ENCODE results near the gene S1PR2.
A peak's percentile ranks its signal among the peaks of the same experiment; 100 is the strongest.

S1PR2 gene

GRCh38 chr19:10189616-10190015 lies 41.5 kb downstream of the S1PR2 start:
- TF ChIP-seq, protein P1, sequence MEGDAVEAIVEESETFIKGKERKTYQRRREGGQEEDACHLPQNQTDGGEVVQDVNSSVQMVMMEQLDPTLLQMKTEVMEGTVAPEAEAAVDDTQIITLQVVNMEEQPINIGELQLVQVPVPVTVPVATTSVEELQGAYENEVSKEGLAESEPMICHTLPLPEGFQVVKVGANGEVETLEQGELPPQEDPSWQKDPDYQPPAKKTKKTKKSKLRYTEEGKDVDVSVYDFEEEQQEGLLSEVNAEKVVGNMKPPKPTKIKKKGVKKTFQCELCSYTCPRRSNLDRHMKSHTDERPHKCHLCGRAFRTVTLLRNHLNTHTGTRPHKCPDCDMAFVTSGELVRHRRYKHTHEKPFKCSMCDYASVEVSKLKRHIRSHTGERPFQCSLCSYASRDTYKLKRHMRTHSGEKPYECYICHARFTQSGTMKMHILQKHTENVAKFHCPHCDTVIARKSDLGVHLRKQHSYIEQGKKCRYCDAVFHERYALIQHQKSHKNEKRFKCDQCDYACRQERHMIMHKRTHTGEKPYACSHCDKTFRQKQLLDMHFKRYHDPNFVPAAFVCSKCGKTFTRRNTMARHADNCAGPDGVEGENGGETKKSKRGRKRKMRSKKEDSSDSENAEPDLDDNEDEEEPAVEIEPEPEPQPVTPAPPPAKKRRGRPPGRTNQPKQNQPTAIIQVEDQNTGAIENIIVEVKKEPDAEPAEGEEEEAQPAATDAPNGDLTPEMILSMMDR (IDR thresholded peaks at IDR 0.05): no peak
- Mint-ChIP-seq H3K27me3 (ENCODE audit: low read depth, poor library complexity) (peaks cover 6% of the 10 kb centered on the region), H3K36me3 (ENCODE audit: low read depth) (peaks cover 12% of the 10 kb centered on the region), H3K27ac (peak overlapping the region; percentile 36), H3K4me3 (no peak overlapping the region), H3K4me1 (peaks cover 18% of the 10 kb centered on the region), H3K9me3 (no peaks in the 10 kb centered on the region)
- no peak for DNase-seq

GRCh38 chr19:10187315-10187714 lies 43.8 kb downstream of the S1PR2 start:
- Mint-ChIP-seq H3K27ac (peak overlapping the region; percentile 88), H3K4me3 (no peak overlapping the region), H3K27me3 (ENCODE audit: low read depth, poor library complexity) (no peaks in the 10 kb centered on the region), H3K36me3 (ENCODE audit: low read depth) (peaks cover 19% of the 10 kb centered on the region), H3K4me1 (peaks cover 8% of the 10 kb centered on the region), H3K9me3 (no peaks in the 10 kb centered on the region)
- no peak for DNase-seq
- TF ChIP-seq, protein P1 (IDR thresholded peaks at IDR 0.05): no peak

GRCh38 chr19:10184636-10185035 lies 46.5 kb downstream of the S1PR2 start:
- no peak for DNase-seq
- Mint-ChIP-seq H3K27ac (peak overlapping the region; percentile 91), H3K27me3 (ENCODE audit: low read depth, poor library complexity) (no peaks in the 10 kb centered on the region), H3K9me3 (no peaks in the 10 kb centered on the region), H3K4me1 (peaks cover 8% of the 10 kb centered on the region), H3K4me3 (no peak overlapping the region), H3K36me3 (ENCODE audit: low read depth) (peaks cover 34% of the 10 kb centered on the region)
- TF ChIP-seq, protein P1 (IDR thresholded peaks at IDR 0.05): no peak

GRCh38 chr19:10183926-10184325 lies 47.2 kb downstream of the S1PR2 start:
- peak overlapping the region; percentile 91 for H3K27ac Mint-ChIP-seq

DNA sequence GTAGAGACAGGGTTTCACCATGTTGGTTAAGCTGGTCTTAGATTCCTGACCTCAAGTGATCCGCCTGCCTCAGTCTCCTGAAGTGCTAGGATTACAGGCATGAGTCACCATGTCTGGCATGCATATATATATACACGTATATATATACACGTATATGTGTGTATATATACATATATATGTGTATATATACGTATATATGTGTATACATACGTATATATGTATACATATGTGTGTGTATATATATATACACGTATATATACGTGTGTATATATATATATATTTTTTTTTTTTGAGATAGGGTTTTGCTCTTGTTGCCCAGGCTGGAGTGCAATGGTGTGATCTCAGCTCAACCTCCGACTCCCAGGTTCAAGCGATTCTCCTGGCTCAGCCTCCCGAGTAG lies 48.3 kb downstream of the S1PR2 start:
- no peak overlapping the region for H3K4me3 Mint-ChIP-seq
- DNase-seq: no peak
- no peak overlapping the region for H3K27ac Mint-ChIP-seq
- no peaks in the 10 kb centered on the region for H3K9me3 Mint-ChIP-seq
- H3K4me1 Mint-ChIP-seq: peaks cover 8% of the 10 kb centered on the region
- no peaks in the 10 kb centered on the region for H3K27me3 Mint-ChIP-seq (ENCODE audit: low read depth, poor library complexity)
- TF ChIP-seq, protein P1 (IDR thresholded peaks at IDR 0.05): no peak
- peaks cover 34% of the 10 kb centered on the region for H3K36me3 Mint-ChIP-seq (ENCODE audit: low read depth)

More at GRCh38 chr19:10183926-10184325, 47.2 kb downstream of the S1PR2 start:
- TF ChIP-seq, protein P1 (IDR thresholded peaks at IDR 0.05): no peak
- H3K4me3 Mint-ChIP-seq: no peak overlapping the region
- no peak for DNase-seq
- H3K36me3 Mint-ChIP-seq (ENCODE audit: low read depth): peaks cover 38% of the 10 kb centered on the region
- no peaks in the 10 kb centered on the region for H3K27me3 Mint-ChIP-seq (ENCODE audit: low read depth, poor library complexity)
- H3K9me3 Mint-ChIP-seq: no peaks in the 10 kb centered on the region
- H3K4me1 Mint-ChIP-seq: peaks cover 8% of the 10 kb centered on the region

DNA sequence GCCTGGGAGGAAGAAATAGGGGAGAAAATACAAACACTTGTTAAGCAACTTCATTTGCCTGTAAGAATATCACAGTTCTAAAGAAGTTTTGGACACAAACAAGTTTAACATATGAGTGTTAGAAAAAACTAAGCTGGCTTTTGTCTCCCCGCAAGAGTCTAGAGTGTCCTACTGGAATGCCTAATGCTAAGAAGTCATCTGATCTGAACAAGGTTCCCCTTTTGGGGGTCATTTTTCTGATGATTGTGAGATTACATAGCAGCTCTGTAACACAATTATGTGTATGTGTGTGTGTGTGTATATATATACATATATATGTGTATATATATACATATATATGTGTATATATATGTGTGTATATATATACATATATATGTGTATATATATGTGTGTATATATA lies 49.1 kb downstream of the S1PR2 start:
- H3K36me3 Mint-ChIP-seq (ENCODE audit: low read depth): peaks cover 37% of the 10 kb centered on the region
- peaks cover 1% of the 10 kb centered on the region for H3K4me1 Mint-ChIP-seq
- TF ChIP-seq, protein P1 (IDR thresholded peaks at IDR 0.05): no peak
- H3K27me3 Mint-ChIP-seq (ENCODE audit: low read depth, poor library complexity): no peaks in the 10 kb centered on the region
- H3K27ac Mint-ChIP-seq: no peak overlapping the region
- no peaks in the 10 kb centered on the region for H3K9me3 Mint-ChIP-seq
- no peak for DNase-seq
- H3K4me3 Mint-ChIP-seq: no peak overlapping the region

Measured in nephron progenitor cell (in vitro differentiated cells).